ENCODE data around the gene DTNB. TPM values are rescaled to one million over a fixed set of nuclear protein-coding genes. Genes with fewer than 3 reads are reported as not detected.

Gene DTNB
- total RNA-seq, 1 donor from 2014 or later = 2.9 TPM

DNA sequence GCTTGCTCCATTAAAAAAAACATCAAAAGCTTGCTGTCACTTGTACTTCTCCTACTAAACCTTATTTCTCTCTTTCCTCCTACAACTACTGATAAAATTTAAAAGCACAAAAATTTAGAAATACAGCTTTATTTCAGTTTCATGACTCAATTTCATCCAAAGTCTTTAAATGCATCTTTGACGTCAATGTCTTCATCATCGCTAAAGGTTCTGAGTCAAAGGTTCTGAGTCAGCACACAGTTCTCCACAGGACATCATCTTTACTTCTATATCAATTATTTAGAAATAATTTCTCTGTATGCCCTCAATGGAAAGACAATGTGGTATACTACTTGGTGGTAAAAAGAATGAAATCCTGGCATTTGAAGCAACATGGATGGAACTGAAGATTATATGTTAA is 167.8 kb downstream of the DTNB start:
- no peak for DNase-seq (ENCODE audit: low read depth)

DNA sequence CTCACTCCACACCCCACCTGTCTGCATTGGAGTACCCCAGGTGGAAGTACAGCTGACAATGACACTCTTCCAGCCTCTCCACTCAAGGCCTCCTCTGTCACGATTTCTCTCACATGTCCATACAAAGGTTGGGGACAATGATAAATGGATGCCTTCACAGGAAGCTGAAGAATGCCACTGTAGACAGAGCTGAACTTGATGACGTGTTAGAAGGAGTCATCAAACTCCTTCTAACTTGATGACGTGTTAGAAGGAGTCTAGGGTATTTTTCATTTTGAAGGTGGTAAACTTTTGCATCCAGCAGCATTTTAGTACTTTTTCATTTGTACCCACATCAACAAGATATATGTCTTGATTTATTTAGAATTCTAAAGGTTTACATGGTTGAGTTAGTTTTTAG is 168.2 kb downstream of the DTNB start:
- no peak for DNase-seq (ENCODE audit: low read depth)

DNA sequence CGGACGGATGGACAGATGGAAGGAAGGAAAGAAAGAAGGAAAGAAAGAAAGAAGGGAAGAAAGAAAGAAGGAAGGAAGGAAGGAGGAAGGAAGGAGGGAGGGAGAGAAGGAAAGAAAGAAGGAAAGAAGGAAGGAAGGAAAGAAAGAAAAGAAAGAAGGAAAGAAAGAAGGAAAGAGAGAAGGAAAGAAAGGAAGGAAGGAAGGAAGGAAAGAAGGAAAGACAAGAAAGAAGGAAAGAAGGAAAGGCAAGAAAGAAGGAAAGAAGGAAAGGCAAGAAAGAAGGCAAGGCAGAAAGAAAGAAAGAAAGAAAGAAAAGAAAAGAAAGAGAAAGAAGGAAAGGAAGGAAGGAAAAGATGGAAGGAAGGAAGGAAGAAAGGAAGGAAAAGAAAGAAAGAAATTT is 169.1 kb downstream of the DTNB start:
- no peak for DNase-seq (ENCODE audit: low read depth)

DNA sequence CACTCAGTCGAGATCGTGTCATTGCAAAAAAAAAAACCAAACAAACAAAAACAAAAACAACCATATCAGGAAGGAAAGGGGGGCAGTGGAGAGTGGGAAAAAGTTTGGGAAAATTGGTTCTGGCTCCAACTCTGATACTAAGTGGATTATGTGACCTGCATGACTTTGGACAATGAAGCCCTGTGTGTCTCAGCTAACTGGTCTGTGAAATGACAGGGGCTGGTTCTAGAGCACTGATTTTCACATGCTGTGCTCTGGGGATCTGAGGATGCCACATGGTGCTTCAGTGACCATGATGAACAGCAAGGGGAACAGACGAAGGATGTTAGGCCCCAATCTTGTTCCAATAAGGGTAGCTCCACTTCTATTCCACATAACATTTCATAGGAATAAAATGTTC is 174.2 kb downstream of the DTNB start:
- no peak for DNase-seq (ENCODE audit: low read depth)

DNA sequence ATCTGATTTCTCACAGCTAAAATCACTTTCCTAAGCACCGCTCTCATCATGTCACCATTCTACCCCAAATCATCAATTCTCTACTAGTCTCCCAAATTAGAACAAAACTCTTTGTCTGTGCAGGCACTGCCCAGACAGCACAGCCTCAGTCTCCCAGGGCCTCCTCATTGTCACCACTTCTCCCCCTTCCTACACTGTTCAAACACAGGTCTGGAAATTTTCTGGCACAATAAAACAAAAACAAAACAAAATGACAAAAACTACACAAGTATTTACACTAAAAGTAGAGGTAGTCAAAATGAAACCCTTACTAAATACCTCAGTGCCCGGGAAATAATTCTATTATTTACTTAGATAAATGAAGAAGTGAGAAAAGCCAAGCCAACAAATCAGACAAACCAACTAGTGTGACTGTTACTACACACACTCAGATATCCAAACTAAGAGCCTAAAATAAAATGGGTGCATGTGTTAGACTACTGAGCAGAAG is 175.4 kb downstream of the DTNB start:
- DNase-seq (ENCODE audit: low read depth) = no peak

DNA sequence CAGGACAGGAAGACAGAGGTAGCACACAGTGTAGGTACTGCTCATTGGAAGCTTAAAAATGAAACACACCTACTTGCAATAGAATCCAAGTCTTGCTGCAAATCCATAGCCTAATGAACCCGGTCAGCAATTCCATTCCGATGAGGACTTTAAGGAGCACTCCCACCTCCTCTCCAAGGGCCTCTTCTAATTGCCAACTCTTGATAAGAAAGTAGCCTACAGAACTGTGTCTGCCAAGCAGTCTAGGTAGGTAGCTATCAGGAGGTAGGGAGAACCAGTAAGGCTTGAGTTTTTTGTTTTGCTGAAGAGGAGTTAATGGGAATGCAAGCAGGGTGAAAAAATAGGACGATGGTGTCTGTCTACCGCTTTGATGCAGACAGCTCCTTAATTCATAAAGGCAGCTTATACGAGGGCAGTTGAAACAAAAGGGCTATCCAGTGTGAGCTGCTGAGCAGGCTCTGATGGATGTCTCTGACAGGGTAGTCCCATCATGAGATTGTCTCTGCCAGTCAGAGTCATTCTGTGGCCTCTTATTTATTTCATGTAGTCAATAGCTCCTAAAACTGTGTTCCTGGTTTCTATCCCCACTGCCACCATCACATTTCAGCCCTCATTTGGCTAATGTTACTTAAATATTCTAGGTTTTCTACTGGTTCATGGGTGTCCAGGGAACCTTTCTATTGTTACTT is 176.0 kb downstream of the DTNB start:
- DNase-seq (ENCODE audit: low read depth) = no peak

DNA sequence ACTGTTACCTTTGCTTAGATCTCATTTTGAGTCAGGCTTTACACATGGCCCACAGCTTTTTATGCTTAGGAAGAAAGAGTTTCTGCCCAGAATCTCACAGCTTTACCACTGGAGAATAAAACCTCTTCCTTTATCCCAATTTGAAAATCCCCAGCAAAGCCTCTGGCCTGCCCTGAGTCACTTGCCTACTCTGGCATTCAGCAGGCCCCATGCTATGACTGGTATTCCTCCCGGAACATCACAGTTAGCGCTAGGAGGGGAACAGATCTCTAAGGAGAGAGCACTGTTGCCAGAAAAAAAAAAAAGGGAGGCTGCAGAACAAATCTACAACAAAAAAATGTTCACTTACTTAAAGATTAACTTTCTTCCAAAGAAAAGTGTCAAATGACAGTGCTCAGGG is 178.8 kb downstream of the DTNB start:
- DNase-seq (ENCODE audit: low read depth) = no peak

DNA sequence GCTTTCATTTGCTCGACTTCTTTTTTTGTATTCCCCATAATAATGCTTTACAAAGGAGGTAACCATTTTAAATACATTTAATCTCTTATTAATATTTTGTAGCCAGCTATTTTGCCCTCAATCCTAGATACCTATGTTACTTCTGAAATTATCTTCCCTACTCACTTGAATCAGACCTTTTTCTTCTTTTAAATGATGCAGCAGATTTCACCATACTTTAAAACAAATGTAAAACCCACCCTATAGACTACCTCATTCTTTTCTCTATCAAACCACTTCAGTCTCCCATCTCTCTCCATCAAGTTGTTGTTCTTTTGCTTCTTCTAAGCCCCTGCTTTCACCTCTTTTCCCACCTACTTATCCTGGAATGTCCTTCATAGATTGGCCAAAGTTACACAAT is 180.2 kb downstream of the DTNB start:
- no peak for DNase-seq (ENCODE audit: low read depth)

DNA sequence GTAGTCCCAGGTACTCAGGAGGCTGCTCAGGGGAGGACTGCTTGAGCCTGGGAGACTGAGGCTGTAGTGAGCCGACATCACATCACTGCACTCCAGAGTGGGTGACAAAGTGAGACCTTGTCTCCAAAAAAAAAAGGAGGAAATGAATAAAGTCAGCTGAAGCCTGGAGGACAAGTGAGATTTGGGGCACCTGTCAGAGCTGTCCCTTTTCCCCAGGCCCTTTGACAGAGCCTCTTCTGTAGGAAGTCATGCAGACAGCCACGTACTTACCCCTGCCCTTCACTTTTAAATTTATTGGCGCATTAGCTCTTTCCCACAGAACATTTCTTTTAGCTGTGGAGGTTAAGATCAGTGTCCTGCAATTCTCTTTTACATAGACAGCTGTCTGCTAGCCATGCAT is 180.7 kb downstream of the DTNB start:
- DNase-seq (ENCODE audit: low read depth) = no peak

DNA sequence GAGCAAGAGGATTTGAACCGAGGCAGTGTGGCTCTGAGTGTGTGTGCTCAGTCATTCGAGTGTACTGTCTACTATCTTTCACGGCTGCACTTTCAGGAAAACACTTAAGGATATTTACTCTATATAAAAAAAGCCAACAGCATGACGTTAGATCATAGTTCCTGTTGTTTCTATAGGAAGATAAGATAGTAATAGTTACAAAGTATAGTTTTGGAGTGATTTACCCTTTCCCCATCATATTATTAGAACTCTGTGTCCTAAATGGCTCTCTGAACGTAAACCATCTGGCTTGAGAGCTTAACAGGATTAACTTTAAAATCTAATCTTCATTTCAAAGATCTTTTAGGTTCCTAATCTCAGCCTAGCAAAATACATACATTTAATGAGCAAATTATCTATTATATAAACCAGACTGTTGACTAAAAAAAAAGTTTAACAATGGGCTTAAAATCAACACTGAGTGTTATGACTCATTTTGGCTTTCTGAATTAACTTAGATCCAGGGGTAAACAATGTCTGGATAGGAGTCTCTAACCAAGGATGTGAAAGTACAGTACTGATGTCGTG is 181.3 kb downstream of the DTNB start:
- peak; percentile 14 for DNase-seq (ENCODE audit: low read depth)

DNA sequence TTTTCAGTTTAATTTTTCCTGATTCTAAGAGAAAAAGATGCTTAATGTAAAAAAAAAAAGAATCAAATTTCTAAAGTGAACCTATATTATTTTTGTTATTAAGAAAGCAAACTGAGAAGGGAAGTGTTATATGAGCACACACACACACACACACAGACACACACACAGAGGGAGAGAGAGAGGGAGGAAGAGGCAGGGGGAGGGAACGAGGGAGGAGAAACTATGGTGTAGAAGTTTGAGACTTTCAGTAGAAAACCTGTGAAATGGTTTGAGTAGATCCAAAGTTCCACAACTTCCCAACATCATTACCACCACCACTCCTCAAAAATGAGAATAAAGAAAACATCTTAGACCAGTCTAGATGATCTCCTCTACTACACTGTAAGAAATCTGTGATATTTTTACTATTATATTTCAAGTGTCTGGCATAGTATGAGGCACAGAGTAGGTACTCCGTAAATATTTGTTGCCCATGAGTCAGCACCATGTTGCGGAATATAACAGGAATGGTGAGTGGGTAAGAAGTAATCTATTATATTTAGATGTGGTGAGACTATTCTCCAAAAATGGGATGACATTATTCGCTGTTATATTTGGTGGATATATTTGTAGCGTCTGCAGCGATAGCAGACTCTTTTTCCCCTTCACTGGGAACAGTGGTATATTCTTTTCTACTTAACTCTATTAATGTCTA is 182.2 kb downstream of the DTNB start:
- peak; percentile 78 for DNase-seq (ENCODE audit: low read depth)

DNA sequence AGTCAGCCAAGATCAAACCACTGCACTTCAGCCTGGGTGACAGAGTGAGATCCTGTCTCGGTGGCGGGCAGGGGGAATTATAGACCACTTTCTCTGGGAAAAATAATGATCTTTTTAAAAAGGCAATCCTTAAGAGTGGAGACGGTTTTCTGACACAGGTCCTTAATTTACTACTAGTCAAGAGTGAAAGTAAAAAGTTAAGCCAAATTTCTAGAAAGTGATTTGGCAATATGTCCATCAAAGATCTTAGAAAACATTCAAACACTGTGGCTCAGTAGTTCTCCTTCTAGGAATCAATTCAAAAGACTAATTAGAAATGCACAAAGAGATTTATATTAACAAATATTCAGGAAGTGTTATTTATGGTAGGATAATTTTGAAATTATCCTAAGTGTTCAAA is 183.2 kb downstream of the DTNB start:
- no peak for DNase-seq (ENCODE audit: low read depth)

DNA sequence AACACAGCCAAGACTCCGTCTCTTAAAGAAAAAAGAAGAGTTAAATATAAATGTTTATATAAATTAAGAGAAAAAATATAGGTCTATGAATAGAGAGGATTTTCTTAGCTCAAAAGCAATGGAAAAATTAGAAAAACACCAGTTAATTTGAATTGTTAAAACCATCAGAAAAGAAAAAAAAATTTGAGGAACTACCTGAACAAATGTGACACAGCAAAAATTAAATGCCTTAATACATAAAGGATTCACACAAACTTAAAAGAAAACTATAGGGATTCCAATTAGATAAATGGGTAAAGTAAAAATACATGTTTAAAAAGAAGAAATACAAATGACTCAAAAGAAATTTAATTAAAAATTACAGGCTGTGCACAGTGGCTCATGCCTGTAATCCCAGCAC is 183.7 kb downstream of the DTNB start:
- DNase-seq (ENCODE audit: low read depth) = no peak

DNA sequence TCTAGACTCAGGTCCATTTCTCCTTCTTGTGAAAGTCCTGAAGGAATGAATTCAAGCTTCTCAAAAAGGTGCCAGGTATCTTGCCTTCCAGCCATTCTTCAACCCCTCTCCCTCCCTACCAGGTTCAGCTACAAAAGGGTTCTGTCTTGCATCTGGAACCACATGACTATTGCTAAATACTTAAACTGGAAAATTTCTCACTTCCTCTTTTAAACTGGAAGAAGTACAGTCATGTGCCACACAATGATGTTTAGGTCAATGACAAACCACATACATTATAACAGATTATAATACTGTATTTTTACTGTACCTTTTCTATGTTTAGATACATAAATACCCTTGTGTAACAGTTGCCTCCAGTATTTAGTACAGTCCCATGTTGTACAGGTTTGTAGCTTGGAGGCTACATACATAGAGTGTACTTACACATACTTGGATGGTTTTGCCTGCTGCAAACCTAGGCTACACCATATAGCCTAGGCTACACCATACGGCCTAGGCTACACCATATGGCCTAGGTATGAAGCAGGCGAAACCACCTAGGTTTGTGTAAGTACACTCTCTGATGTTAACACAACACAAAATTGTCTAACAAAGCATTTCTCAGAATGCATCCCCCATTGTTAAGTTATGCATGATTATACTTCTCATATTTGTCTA is 189.6 kb downstream of the DTNB start:
- DNase-seq (ENCODE audit: low read depth) = no peak

DNA sequence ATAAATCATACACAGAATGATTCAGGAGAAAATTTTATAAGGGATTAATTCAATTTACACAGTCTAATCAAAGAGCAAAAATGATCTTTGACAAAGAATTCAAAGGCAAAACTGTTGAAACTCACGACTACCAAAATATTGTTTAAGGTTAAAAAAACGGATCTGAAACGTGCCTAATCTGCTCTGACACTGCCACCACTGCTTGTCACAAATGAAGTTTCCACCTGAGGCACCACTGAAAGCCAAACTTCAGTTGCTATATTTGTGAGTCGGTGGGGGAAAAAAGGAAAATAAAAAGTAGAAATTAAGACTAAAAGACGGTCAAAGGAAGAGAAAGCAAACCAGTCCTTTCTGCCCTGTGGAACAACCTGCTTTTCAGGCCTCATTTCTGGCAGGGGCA is 191.0 kb downstream of the DTNB start:
- no peak for DNase-seq (ENCODE audit: low read depth)

DNA sequence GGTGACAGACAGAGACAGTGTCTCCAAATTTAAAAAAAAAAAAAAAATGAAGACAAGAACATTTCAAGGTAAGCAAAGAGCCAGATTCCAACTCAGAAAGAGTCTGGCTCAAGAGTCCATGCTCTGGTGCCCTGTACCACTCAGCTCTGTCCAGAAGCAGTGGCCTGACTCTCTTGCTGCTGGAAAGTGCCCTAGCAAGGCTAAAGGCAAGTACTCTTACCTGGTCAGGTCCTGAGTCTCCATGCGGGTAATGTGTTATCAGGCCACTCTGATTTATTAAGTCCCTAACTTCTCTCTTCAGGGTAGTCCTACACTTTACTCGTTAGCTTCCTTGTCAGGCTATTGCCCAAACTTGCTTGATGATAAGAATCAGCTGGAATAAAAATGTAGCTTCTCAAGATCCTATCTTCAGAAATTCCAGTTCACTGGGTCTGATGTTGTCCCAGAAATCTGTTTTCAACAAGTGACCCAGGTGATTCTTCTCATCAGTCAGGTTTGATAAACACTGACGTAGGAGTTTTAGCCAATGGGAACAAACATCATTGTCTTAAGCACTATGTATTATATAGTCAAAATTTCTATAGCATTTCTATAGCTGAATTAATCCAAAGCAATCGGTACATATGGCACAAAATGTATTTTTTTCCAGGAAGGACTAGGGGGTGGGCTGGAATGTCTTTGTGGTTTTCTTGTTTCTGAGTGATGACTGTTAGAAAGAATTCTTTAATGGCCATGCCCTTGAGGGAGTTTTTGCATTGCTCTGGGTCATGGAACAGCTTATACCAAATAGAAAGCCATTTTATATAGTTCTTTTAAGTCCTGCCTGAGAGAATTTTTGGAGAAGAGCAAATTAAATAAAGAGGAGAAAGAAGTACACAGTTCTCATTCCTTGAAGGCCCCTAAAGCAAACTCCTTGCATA is 191.7 kb downstream of the DTNB start:
- no peak for DNase-seq (ENCODE audit: low read depth)

DNA sequence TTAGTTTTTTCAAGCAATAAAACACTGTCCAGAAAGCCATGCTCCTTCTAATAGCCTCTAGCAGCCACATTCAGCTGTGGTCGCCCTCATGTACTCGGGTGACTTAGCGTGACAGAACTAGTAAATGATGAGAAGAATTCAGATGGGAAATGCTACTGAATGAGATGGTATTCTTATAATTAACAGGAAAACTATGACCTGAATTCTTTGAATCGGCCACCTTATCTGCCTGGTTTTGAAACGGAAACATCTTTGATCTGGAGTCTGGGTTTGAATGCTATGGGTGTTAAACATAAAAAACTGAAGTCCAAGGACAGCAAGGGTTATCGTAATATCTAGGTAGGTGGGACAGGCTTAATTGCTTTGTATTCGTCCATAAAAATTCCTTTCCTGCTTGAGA is 192.8 kb downstream of the DTNB start:
- DNase-seq (ENCODE audit: low read depth) = no peak

DNA sequence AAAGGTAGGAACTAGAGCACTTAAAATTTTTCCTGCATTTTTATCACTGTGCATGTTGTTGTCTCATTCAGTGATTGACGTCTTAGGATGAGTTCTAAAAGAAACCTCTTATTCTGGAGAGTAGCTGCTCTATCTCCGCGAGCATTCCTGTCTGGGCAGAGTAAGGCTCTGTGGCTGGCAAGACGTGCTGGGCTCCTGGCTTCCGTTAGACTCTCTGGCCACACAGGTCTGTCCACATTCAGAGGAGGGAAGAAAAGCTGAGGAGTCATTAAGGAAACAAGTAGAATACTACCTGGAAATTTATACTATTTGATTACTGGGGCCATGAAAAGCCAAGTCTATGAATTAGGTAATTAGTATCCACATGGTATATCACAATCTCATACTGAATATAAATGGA is 193.6 kb downstream of the DTNB start:
- no peak for DNase-seq (ENCODE audit: low read depth)

DNA sequence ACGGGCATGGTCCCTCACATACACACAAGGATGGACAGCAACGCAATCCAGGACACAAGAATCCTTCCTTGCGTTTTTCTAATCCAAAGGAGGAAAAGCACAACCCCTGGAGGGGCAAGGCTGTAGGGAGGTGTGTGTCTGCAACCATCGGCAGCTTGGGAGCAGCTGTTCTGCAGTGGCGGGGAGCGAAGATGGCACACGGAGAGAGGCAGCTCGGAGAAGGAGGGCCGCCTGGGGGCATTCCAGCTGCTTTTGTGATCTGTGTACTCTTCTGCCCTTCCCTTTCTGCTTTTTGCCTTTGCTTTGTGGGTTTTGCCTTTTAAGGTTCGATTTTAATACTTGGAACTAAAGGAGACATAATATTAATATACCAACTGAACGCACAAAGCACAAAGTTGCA is 194.6 kb downstream of the DTNB start:
- DNase-seq (ENCODE audit: low read depth) = no peak

DNA sequence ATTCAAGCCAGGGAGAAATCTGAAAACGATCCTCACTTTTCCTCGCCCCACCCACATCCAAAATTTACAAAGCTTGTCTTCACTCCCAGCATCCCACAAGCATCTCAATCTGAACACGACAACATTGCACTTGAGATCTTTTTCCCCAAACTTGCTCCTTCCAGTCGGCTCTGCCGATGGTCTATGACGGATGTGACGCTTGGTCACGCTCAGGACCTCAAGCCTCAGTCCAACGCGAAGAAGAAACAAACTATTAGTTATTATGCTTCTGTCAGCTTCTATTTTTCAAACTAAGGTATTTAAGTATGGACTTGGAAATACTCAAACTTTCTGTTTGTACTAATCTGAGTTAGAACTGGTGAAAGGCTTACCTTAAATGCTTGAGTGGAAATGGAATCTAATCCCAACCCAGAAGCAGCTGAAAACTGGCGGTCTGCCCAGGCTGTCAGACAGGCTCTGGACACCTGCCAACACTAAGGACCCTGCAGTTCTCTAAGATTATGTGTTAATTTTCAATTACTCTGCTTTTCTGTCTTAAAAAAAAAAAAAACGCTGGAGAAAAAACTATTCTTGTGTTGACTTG is 199.5 kb downstream of the DTNB start:
- no peak for DNase-seq (ENCODE audit: low read depth)

DNA sequence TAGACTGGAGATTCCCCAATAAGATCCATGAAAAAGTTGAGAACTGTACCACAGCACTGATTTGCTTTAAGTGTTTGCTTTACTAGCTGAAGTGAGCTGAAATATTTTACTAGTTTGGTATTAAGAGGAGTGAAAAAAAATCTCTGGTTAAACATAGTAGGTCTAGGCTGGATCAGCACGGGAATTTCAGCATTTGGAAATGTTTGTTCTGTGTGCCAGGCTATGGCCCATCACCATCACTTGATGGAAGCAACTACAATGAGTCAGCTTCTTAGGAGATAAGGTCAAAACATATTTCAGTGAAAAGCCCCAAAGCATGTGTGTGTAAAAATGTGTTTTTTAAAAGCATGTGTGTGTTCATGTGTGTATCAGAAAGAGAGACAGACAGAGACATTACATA is 200.2 kb downstream of the DTNB start:
- no peak for DNase-seq (ENCODE audit: low read depth)
